GM19238 (cell line): ENCODE data around the gene MAP3K4.

ENCODE experiments used
- DNase-seq: peaks from one replicate; pipeline ENCODE4 v3.0.0; 2011; ENCODE audit warnings: low spot score; ENCODE audit not compliant: insufficient read length

The MAP3K4 gene

GRCh38 chr6:161035182-161035980 is 43.8 kb downstream of the MAP3K4 start:
- DNase-seq: no peak

- DNase-seq: no peak
These were observed 44.4 kb downstream of the MAP3K4 start for GRCh38 chr6:161035981-161036263.

GRCh38 chr6:161037873-161038228 is 46.3 kb downstream of the MAP3K4 start:
- no peak for DNase-seq

- no peak for DNase-seq
These were observed 46.9 kb downstream of the MAP3K4 start for GRCh38 chr6:161038229-161039031.

- no peak for DNase-seq
These were observed 49.7 kb downstream of the MAP3K4 start for GRCh38 chr6:161041274-161041673.

GRCh38 chr6:161044335-161044734 is 52.8 kb downstream of the MAP3K4 start:
- no peak for DNase-seq

- DNase-seq: no peak
These were observed 57.1 kb downstream of the MAP3K4 start for GRCh38 chr6:161048641-161049040.

GRCh38 chr6:161050134-161050765 is 58.7 kb downstream of the MAP3K4 start:
- no peak for DNase-seq

- DNase-seq: no peak
These were observed 61.5 kb downstream of the MAP3K4 start for GRCh38 chr6:161053103-161053502.

- DNase-seq: no peak
These were observed 63.3 kb downstream of the MAP3K4 start for GRCh38 chr6:161054876-161055275.

- DNase-seq: no peak
These were observed 64.9 kb downstream of the MAP3K4 start for GRCh38 chr6:161056451-161056850.

- DNase-seq: no peak
These were observed 65.8 kb downstream of the MAP3K4 start for GRCh38 chr6:161057103-161058091.

- no peak for DNase-seq
These were observed 67.2 kb downstream of the MAP3K4 start for GRCh38 chr6:161058741-161059140.

- DNase-seq: no peak
These were observed 70.0 kb downstream of the MAP3K4 start for GRCh38 chr6:161061576-161061975.

GRCh38 chr6:161064915-161065314 is 73.3 kb downstream of the MAP3K4 start:
- no peak for DNase-seq

GRCh38 chr6:161066511-161066910 is 74.9 kb downstream of the MAP3K4 start:
- DNase-seq: no peak

- no peak for DNase-seq
These were observed 76.2 kb downstream of the MAP3K4 start for GRCh38 chr6:161067749-161068148.

GRCh38 chr6:161068321-161068741 is 76.8 kb downstream of the MAP3K4 start:
- DNase-seq: no peak

- no peak for DNase-seq
These were observed 82.4 kb downstream of the MAP3K4 start for GRCh38 chr6:161073930-161074329.

- no peak for DNase-seq
These were observed 83.0 kb downstream of the MAP3K4 start for GRCh38 chr6:161074496-161075121.

- no peak for DNase-seq
These were observed 84.7 kb downstream of the MAP3K4 start for GRCh38 chr6:161076181-161076677.
